Psoas muscle (tissue), 8 donors: ENCODE results near the gene KATNB1. TPM values are rescaled to one million over a fixed set of nuclear protein-coding genes. Genes with fewer than 3 reads are reported as not detected.
A peak's percentile ranks its signal among the peaks of the same experiment; 100 is the strongest.

Source experiments
- ATAC-seq, 4 donors: fragments of 200-7000 bp; cut with Tn5 transposase; one replicate each; pipeline ENCODE4 v1.9.1; 2020; ENCODE audit warnings: moderate library complexity in 3 of 4, mild to moderate bottlenecking in 2 of 4
- DNase-seq, 2 donors: peaks; one replicate each; pipeline ENCODE4 v3.0.0-alpha.2; 2020
- H3K27ac ChIP-seq: fragments of 200-600 bp; one replicate; pipeline ENCODE4 v1.8.0; 2022
- H3K27me3 ChIP-seq, 3 donors: fragments of 200-600 bp in 1 of 3; one replicate each; pipeline versions ENCODE4 v1.6.1 to v1.8.0; 2013 to 2022; ENCODE audit warnings: low read length in 2 of 3, mild to moderate bottlenecking in 2 of 3, moderate library complexity in 1 of 3; ENCODE audit not compliant: insufficient read depth in 3 of 3
- H3K36me3 ChIP-seq, 2 donors: fragments of 200-600 bp in 1 of 2; one replicate each; pipeline versions ENCODE4 v1.6.1 to v1.8.0; 2013 to 2022; ENCODE audit warnings: low read depth in 1 of 2, mild to moderate bottlenecking in 1 of 2, moderate library complexity in 1 of 2; ENCODE audit not compliant: insufficient read depth in 1 of 2
- H3K4me1 ChIP-seq: fragments of 200-600 bp; one replicate; pipeline ENCODE4 v1.8.0; 2022
- H3K4me3 ChIP-seq: fragments of 200-600 bp; one replicate; pipeline ENCODE4 v1.8.0; 2022; ENCODE audit warnings: mild to moderate bottlenecking
- H3K9me3 ChIP-seq: fragments of 200-600 bp; one replicate; pipeline ENCODE4 v1.8.0; 2022
- CTCF ChIP-seq: fragments of 200-600 bp; IDR thresholded peaks from one replicate; pipeline ENCODE4 v1.8.0; 2022; ENCODE audit warnings: antibody characterized with exemption
- whole genome bisulfite sequencing, 3 donors: extraction: QIAGEN DNeasy Blood & Tissue Kit; methylation state at CpG; one replicate each; pipeline versions ENCODE4 v1.1.6 to v1.1.7; 2013; 5-methylcytosine and 5-hydroxymethylcytosine counted together
- intact Hi-C, 2 donors: fragments of 100-400 bp; cut with DNase I; formaldehyde crosslinking; loops; one replicate each; pipeline versions ENCODE4 v1.11.0 to v1.14.2; 2022
- polyA plus RNA-seq, 3 donors: library from polyadenylated mRNA; stranded (reverse); fragments of 200-250 nt; gene quantifications; one replicate each; pipeline ENCODE4 v1.2.3, GENCODE V29; 2013
- total RNA-seq, 4 donors: library from RNA; stranded (reverse); fragmentation: NEBNext Ultra II Directional in 2 of 4; extraction: Animal tissue kit (Norgen Biotek cat#: 25700) in 2 of 4; gene quantifications; one replicate each; pipeline versions ENCODE4 v1.2.1 to v1.2.4, GENCODE V29; 2021 to 2023
- donor health status: healthy with polysubstance abuse.
- donor health status: DM: no; HTN: no; CAD: no; lungs with moderate emphysema.
- donor health status: Bipolar disorder and iron deficiency.
- donor health status: healthy.
- donor health status: DM: yes; HTN: yes; CAD: no.
- donor health status: DM: no; HTN: no; CAD: no.
- donor health status: DM: no; HTN: no; CAD: no.
- donor health status: DM: yes; HTN: yes; CAD: no.

KATNB1 gene
- total and polyA plus RNA-seq, 7 donors = 6.3 to 15.6 (median 9.2) TPM

GRCh38 chr16:57797526-57798266, 62.1 kb downstream of the KATNB1 start:
- ATAC-seq (peak; percentile 68 to 86 (median 73)), DNase-seq (peak; percentile 49 to 73)
- TF ChIP-seq CTCF = no peak
- 38 to 50% (median 49%) methylated on average over 39 to 42 of the region's 42 CpGs for WGBS, 3 donors
- intact Hi-C loops = loop anchor here (5.0 kb wide), 1 partner anchor 65 kb away; no protein-coding TSS in a partner anchor
- no peaks in the 10 kb centered on the region for H3K9me3 ChIP-seq
- peak overlapping the region; percentile 54 for H3K4me3 ChIP-seq
- peak overlapping the region; percentile 79 for H3K27ac ChIP-seq
- H3K4me1 ChIP-seq = peaks cover 47% of the 10 kb centered on the region
- H3K27me3 ChIP-seq = no peaks in the 10 kb centered on the region
- no peaks in the 10 kb centered on the region for H3K36me3 ChIP-seq

GRCh38 chr16:57798267-57798810, 62.8 kb downstream of the KATNB1 start:
- intact Hi-C loops = loop anchor here (5.0 kb wide), 1 partner anchor 64 kb away; no protein-coding TSS in a partner anchor
- Histone ChIP-seq H3K36me3 (no peaks in the 10 kb centered on the region), H3K27me3 (no peaks in the 10 kb centered on the region), H3K4me3 (peak overlapping the region; percentile 54), H3K9me3 (no peaks in the 10 kb centered on the region), H3K4me1 (peaks cover 53% of the 10 kb centered on the region), H3K27ac (peak overlapping the region; percentile 79)
- ATAC-seq (no peak), DNase-seq (no peak)
- 84 to 91% (median 88%) methylated on average over 16 of the region's 16 CpGs for WGBS, 3 donors
- TF ChIP-seq CTCF = no peak

DNA sequence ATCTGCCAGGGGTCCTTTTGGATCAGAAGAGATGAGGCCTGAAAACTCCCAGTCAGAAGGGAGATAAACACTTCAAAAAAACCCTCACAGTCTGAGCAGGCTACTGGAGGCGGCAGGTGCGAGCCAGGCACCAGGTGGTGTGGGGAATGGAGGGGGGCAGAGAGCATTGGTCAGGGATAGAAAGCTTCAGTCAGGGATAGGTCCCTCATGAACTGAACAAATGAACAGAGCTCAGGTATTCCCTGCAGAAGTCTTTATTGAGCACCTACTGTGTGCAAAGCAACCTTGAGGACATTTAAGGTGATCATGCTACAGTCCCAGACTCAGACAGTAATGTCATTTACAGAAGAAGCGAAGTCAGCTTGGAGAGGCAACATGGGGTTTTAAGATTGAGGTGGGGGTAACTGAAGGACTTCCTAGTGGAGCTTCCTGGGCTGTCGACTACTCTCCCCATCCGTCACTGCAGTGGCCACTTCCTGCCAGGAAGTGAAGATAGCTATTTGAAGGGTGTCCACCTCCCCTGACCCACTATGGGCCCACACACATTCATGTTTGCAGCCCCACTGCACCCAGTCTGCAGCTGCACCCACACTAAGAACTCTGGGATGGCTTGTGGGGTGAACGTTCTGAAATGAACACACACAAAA, 63.5 kb downstream of the KATNB1 start:
- Histone ChIP-seq H3K27me3 (no peaks in the 10 kb centered on the region), H3K9me3 (no peaks in the 10 kb centered on the region), H3K27ac (no peak overlapping the region), H3K36me3 (no peaks in the 10 kb centered on the region), H3K4me3 (no peak overlapping the region), H3K4me1 (peaks cover 60% of the 10 kb centered on the region)
- DNase-seq (no peak), ATAC-seq (no peak)
- WGBS, 3 donors = 67 to 77% (median 69%) methylated on average over 6 of the region's 6 CpGs
- intact Hi-C loops = loop anchor here (5.0 kb wide), 1 partner anchor 63 kb away; no protein-coding TSS in a partner anchor
- no peak for TF ChIP-seq CTCF

GRCh38 chr16:57799600-57800199, 64.1 kb downstream of the KATNB1 start:
- intact Hi-C loops = loop anchor here (5.0 kb wide), 1 partner anchor 63 kb away; no protein-coding TSS in a partner anchor
- no peaks in the 10 kb centered on the region for H3K36me3 ChIP-seq
- no peak overlapping the region for H3K27ac ChIP-seq
- H3K4me3 ChIP-seq = peak overlapping the region; percentile 67
- WGBS, 3 donors = 56 to 64% (median 56%) methylated on average over 4 to 5 of the region's 5 CpGs
- no peaks in the 10 kb centered on the region for H3K27me3 ChIP-seq
- DNase-seq = no peak
- H3K4me1 ChIP-seq = peaks cover 65% of the 10 kb centered on the region
- TF ChIP-seq CTCF = no peak
- H3K9me3 ChIP-seq = no peaks in the 10 kb centered on the region
- ATAC-seq = peak in 1 of 4 donors; percentile 39
